ENCODE measurements around the gene TNFRSF18. TPM values are rescaled to one million over a fixed set of nuclear protein-coding genes. Genes with fewer than 3 reads are reported as not detected.
"Not testable (repeated sequence)": the region's sequence is repeated elsewhere in the genome, so short reads cannot be mapped to it uniquely, and the experiment has no call there.

The TNFRSF18 gene
- 0.14 TPM for polyA plus RNA-seq (2013, experiment 1 of 2; ENCODE audit: insufficient read length)
- polyA plus RNA-seq (2013, experiment 2 of 2; ENCODE audit: insufficient read length), result 0.43 TPM

- no peak for DNase-seq
Measured at GRCh38 chr1:1206376-1206965, at the start of gene TNFRSF18. TNFRSF18 (minus strand) TSS chr1:1206592; CDS start chr1:1206571, 21 bp downstream.

- DNase-seq, result no peak
Measured at GRCh38 chr1:1255611-1256010, 49.2 kb upstream of the TNFRSF18 start.

- no peak for DNase-seq
Measured at GRCh38 chr1:1255078-1255477, 48.7 kb upstream of the TNFRSF18 start.

- no peak for DNase-seq
Measured at GRCh38 chr1:1254667-1254998, 48.2 kb upstream of the TNFRSF18 start.

- no peak for DNase-seq
Measured at GRCh38 chr1:1253972-1254666, 47.7 kb upstream of the TNFRSF18 start.

- no peak for DNase-seq
Measured at GRCh38 chr1:1253314-1253713, 46.9 kb upstream of the TNFRSF18 start.

GRCh38 chr1:1250786-1251284 is 44.4 kb upstream of the TNFRSF18 start:
- no peak for DNase-seq

- DNase-seq, result not testable (repeated sequence)
Measured at GRCh38 chr1:1248009-1248913, 41.9 kb upstream of the TNFRSF18 start.

GRCh38 chr1:1247341-1247913 is 41.0 kb upstream of the TNFRSF18 start:
- DNase-seq, result no peak

- DNase-seq, result no peak
Measured at GRCh38 chr1:1246577-1247340, 40.4 kb upstream of the TNFRSF18 start, which contains the start of gene C1QTNF12. C1QTNF12 (minus strand) TSS chr1:1246722; CDS start chr1:1246690, 32 bp downstream.

- DNase-seq, result no peak
Measured at GRCh38 chr1:1245817-1246576, 39.6 kb upstream of the TNFRSF18 start.

- DNase-seq, result no peak
Measured at GRCh38 chr1:1245178-1245816, 38.9 kb upstream of the TNFRSF18 start.

- DNase-seq, result no peak
Measured at GRCh38 chr1:1244192-1244811, 37.9 kb upstream of the TNFRSF18 start.

GRCh38 chr1:1243807-1244191 is 37.4 kb upstream of the TNFRSF18 start:
- DNase-seq, result no peak

GRCh38 chr1:1243266-1243660 is 36.9 kb upstream of the TNFRSF18 start:
- no peak for DNase-seq

- DNase-seq, result no peak
Measured at GRCh38 chr1:1242461-1243265, 36.3 kb upstream of the TNFRSF18 start.

GRCh38 chr1:1241588-1242219 is 35.3 kb upstream of the TNFRSF18 start:
- no peak for DNase-seq

GRCh38 chr1:1240822-1241587 is 34.6 kb upstream of the TNFRSF18 start:
- DNase-seq, result no peak

Measured in fibroblast of skin of abdomen (primary cell).